WTC11 (cell line): ENCODE data around the gene FRMD5. TPM values are rescaled to one million over a fixed set of nuclear protein-coding genes. Genes with fewer than 3 reads are reported as not detected.

ENCODE experiments used
- ATAC-seq: fragments of 200-7000 bp; cut with Tn5 transposase; 2 replicates; pipeline ENCODE4 v1.10.0; 2021; ENCODE audit warnings: mild to moderate bottlenecking, moderate library complexity
- CTCF ChIA-PET: fragments of 300-600 bp; sonication (Branson Sonifier 250); formaldehyde crosslinking; loops from one replicate; lab custom pipeline; 2021; ENCODE audit warnings: antibody characterized with exemption; lab: Charles Lee
- POLR2A ChIA-PET: fragments of 350-600 bp; sonication (Branson Sonifier 250); formaldehyde crosslinking; loops from one replicate; lab custom pipeline; 2021; ENCODE audit warnings: antibody characterized with exemption; lab: Charles Lee
- DNase-seq: peaks from one replicate; pipeline ENCODE4 v3.0.0; 2021; ENCODE audit warnings: low spot score
- H3K27ac Mint-ChIP-seq: 2 replicates; pipeline ENCODE4 v1.8.0; 2021; ENCODE audit warnings: mixed read lengths
- H3K27me3 Mint-ChIP-seq: 2 replicates; pipeline ENCODE4 v1.8.0; 2021; ENCODE audit warnings: low read depth, mild to moderate bottlenecking, moderate library complexity, mixed read lengths
- H3K36me3 Mint-ChIP-seq: 2 replicates; pipeline ENCODE4 v1.8.0; 2021; ENCODE audit warnings: mixed read lengths
- H3K4me1 Mint-ChIP-seq: 2 replicates; pipeline ENCODE4 v1.8.0; 2022; ENCODE audit warnings: mixed read lengths
- H3K4me3 Mint-ChIP-seq: 2 replicates; pipeline ENCODE4 v1.8.0; 2021; ENCODE audit warnings: mild to moderate bottlenecking, moderate library complexity, mixed read lengths
- H3K9me3 Mint-ChIP-seq: 2 replicates; pipeline ENCODE4 v1.8.0; 2021; ENCODE audit warnings: mixed read lengths
- CREM ChIP-seq: sonication (generic); formaldehyde crosslinking; IDR thresholded peaks from 2 replicates; pipeline ENCODE4 v1.8.1; 2022; ENCODE audit warnings: mild to moderate bottlenecking, missing genetic modification reagents, moderate library complexity
- FOXJ3 ChIP-seq: sonication (generic); formaldehyde crosslinking; IDR thresholded peaks from 2 replicates; pipeline ENCODE4 v1.9.0; 2021; ENCODE audit warnings: missing genetic modification reagents, mild to moderate bottlenecking, borderline replicate concordance
- FOXP1 ChIP-seq: sonication (generic); formaldehyde crosslinking; IDR thresholded peaks from 2 replicates; pipeline ENCODE4 v1.8.0; 2022; ENCODE audit warnings: missing genetic modification reagents, mild to moderate bottlenecking, moderate library complexity, borderline replicate concordance
- GABPB1 ChIP-seq: sonication (generic); formaldehyde crosslinking; IDR thresholded peaks from 2 replicates; pipeline ENCODE4 v1.8.1; 2023; ENCODE audit warnings: mild to moderate bottlenecking, missing genetic modification reagents
- GRHL2 ChIP-seq: fragments of 250-450 bp; sonication (Bioruptor Pico); IDR thresholded peaks from 2 replicates; pipeline ENCODE4 v1.8.0; 2022; ENCODE audit warnings: mild to moderate bottlenecking, moderate library complexity; ENCODE audit not compliant: insufficient replicate concordance, severe bottlenecking
- JUN ChIP-seq: sonication (generic); formaldehyde crosslinking; IDR thresholded peaks from 2 replicates; pipeline ENCODE4 v1.8.0; 2023; ENCODE audit warnings: mild to moderate bottlenecking, missing genetic modification reagents
- MXD4 ChIP-seq: fragments of 250-450 bp; sonication (Bioruptor Pico); IDR thresholded peaks from 2 replicates; pipeline ENCODE4 v1.8.0; 2021; ENCODE audit warnings: mild to moderate bottlenecking, moderate library complexity, borderline replicate concordance
- NFE2L1 ChIP-seq: sonication (generic); formaldehyde crosslinking; IDR thresholded peaks from 2 replicates; pipeline ENCODE4 v1.8.1; 2023; ENCODE audit warnings: missing genetic modification reagents
- NR1H2 ChIP-seq: sonication (generic); formaldehyde crosslinking; IDR thresholded peaks from 2 replicates; pipeline ENCODE4 v1.9.0; 2021; ENCODE audit warnings: mild to moderate bottlenecking, moderate library complexity, missing genetic modification reagents
- NR2C2 ChIP-seq: sonication (generic); formaldehyde crosslinking; IDR thresholded peaks from 2 replicates; pipeline ENCODE4 v1.8.0; 2022; ENCODE audit warnings: mild to moderate bottlenecking, missing genetic modification reagents
- OVOL2 ChIP-seq: fragments of 250-450 bp; sonication (Bioruptor Pico); IDR thresholded peaks from 2 replicates; pipeline ENCODE4 v1.9.0; 2021; ENCODE audit warnings: mild to moderate bottlenecking, borderline replicate concordance
- SP1 ChIP-seq: sonication (generic); formaldehyde crosslinking; conservative IDR thresholded peaks from 2 replicates; pipeline ENCODE4 v1.8.1; 2022; ENCODE audit warnings: missing genetic modification reagents
- TCF7 ChIP-seq: sonication (generic); formaldehyde crosslinking; IDR thresholded peaks from 2 replicates; pipeline ENCODE4 v1.8.0; 2022; ENCODE audit warnings: mild to moderate bottlenecking, low read depth, missing genetic modification reagents, moderate library complexity
- ZBTB21 ChIP-seq: sonication (generic); formaldehyde crosslinking; IDR thresholded peaks from 2 replicates; pipeline ENCODE4 v1.8.1; 2023; ENCODE audit warnings: mild to moderate bottlenecking, missing genetic modification reagents, borderline replicate concordance
- ZNF121 ChIP-seq: sonication (generic); formaldehyde crosslinking; IDR thresholded peaks from 2 replicates; pipeline ENCODE4 v1.8.0; 2023; ENCODE audit warnings: missing genetic modification reagents
- ZNF396 ChIP-seq: fragments of 250-450 bp; sonication (Bioruptor Pico); IDR thresholded peaks from 2 replicates; pipeline ENCODE4 v1.8.0; 2021; ENCODE audit warnings: mild to moderate bottlenecking, moderate library complexity, borderline replicate concordance
- ZNF425 ChIP-seq: fragments of 250-450 bp; sonication (Bioruptor Pico); conservative IDR thresholded peaks from 2 replicates; pipeline ENCODE4 v1.9.0; 2021; ENCODE audit warnings: mild to moderate bottlenecking
- ZNF532 ChIP-seq: fragments of 250-450 bp; sonication (Bioruptor Pico); IDR thresholded peaks from 2 replicates; pipeline ENCODE4 v1.9.0; 2021; ENCODE audit warnings: mild to moderate bottlenecking, borderline replicate concordance
- total RNA-seq: library from RNA; stranded (reverse); gene quantifications from 3 replicates; pipeline ENCODE4 v1.2.3, GENCODE V29; 2021
- TF ChIP-seq, protein P1 (sequence below): fragments of 250-450 bp; sonication (Bioruptor Pico); IDR thresholded peaks from 2 replicates; pipeline ENCODE4 v2.1.2; 2022; ENCODE audit warnings: mild to moderate bottlenecking, moderate library complexity
- TF ChIP-seq, protein P2 (sequence below): sonication (generic); formaldehyde crosslinking; IDR thresholded peaks from 2 replicates; pipeline ENCODE4 v1.8.1; 2023; ENCODE audit warnings: mild to moderate bottlenecking, missing genetic modification reagents, moderate library complexity

FRMD5 gene
- total RNA-seq, 1 experiment from 2014 or later, result 14.1 TPM

GRCh38 chr15:44045217-44045616 is 149.9 kb downstream of the FRMD5 start:
- H3K4me3 Mint-ChIP-seq, result no peak overlapping the region
- H3K27me3 Mint-ChIP-seq, result no peaks in the 10 kb centered on the region
- POLR2A ChIA-PET, result no interaction called here
- 0 out of 2 replicates have a peak, but pooled peaks cover 3% of the 10 kb centered on the region for H3K9me3 Mint-ChIP-seq
- H3K4me1 Mint-ChIP-seq, result no peaks in the 10 kb centered on the region
- CTCF ChIA-PET, result no interaction called here
- no peaks in the 10 kb centered on the region for H3K36me3 Mint-ChIP-seq
- H3K27ac Mint-ChIP-seq, result no peak overlapping the region
- DNase-seq (no peak), ATAC-seq (no peak)
- TF ChIP-seq ZNF121 (CRISPR knock-in tag) (no peak), ZNF532 (CRISPR knock-in tag) (no peak), JUN (no peak), MXD4 (CRISPR knock-in tag) (no peak), TCF7 (CRISPR knock-in tag) (no peak), NR1H2 (CRISPR knock-in tag) (no peak), SP1 (CRISPR knock-in tag) (no peak), ZNF396 (CRISPR knock-in tag) (no peak), NFE2L1 (no peak), ZBTB21 (CRISPR knock-in tag) (no peak), ZNF425 (CRISPR knock-in tag) (no peak), CREM (CRISPR knock-in tag) (no peak), NR2C2 (no peak), GRHL2 (CRISPR knock-in tag) (no peak), OVOL2 (CRISPR knock-in tag) (no peak), FOXP1 (CRISPR knock-in tag) (no peak), GABPB1 (CRISPR knock-in tag) (no peak), FOXJ3 (no peak)
- TF ChIP-seq, protein P1, sequence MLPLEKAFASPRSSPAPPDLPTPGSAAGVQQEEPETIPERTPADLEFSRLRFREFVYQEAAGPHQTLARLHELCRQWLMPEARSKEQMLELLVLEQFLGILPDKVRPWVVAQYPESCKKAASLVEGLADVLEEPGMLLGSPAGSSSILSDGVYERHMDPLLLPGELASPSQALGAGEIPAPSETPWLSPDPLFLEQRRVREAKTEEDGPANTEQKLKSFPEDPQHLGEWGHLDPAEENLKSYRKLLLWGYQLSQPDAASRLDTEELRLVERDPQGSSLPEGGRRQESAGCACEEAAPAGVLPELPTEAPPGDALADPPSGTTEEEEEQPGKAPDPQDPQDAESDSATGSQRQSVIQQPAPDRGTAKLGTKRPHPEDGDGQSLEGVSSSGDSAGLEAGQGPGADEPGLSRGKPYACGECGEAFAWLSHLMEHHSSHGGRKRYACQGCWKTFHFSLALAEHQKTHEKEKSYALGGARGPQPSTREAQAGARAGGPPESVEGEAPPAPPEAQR (CRISPR knock-in tag), result no peak
- TF ChIP-seq, protein P2, sequence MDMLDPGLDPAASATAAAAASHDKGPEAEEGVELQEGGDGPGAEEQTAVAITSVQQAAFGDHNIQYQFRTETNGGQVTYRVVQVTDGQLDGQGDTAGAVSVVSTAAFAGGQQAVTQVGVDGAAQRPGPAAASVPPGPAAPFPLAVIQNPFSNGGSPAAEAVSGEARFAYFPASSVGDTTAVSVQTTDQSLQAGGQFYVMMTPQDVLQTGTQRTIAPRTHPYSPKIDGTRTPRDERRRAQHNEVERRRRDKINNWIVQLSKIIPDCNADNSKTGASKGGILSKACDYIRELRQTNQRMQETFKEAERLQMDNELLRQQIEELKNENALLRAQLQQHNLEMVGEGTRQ (CRISPR knock-in tag), result no peak
